CD4-positive, alpha-beta T cell treated with Interleukin-15 for 1 hour (primary cell): ENCODE results near the gene HNRNPA3.
"Not testable (repeated sequence)": the region's sequence is repeated elsewhere in the genome, so short reads cannot be mapped to it uniquely, and the experiment has no call there.

Source experiments
- DNase-seq: peaks from one replicate; pipeline ENCODE4 v3.0.0-alpha.2; 2020

The HNRNPA3 gene

GRCh38 chr2:177212106-177212890, at the start of gene HNRNPA3:
HNRNPA3 (plus strand) TSS chr2:177212794; CDS start chr2:177212800, 6 bp downstream.
- peak; percentile 100 for DNase-seq

DNA sequence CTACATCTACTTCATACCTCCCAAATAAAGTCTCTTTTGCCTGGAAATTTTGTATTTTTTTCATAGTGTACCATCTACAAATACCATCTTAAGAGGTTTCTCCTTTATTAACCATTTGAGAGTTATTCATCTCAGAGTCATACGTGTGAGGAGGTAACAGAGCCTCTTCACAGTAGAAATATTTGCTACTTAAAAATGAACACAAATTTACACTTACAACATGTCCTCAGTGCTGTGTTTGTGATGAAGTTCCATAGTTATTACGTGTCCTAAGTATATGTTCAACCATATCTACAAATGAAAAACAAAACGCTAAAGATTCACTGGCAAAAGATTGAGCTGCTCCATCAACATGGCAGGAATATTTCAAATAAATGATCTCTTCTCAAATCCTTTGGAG, 48.5 kb upstream of the HNRNPA3 start:
- no peak for DNase-seq

DNA sequence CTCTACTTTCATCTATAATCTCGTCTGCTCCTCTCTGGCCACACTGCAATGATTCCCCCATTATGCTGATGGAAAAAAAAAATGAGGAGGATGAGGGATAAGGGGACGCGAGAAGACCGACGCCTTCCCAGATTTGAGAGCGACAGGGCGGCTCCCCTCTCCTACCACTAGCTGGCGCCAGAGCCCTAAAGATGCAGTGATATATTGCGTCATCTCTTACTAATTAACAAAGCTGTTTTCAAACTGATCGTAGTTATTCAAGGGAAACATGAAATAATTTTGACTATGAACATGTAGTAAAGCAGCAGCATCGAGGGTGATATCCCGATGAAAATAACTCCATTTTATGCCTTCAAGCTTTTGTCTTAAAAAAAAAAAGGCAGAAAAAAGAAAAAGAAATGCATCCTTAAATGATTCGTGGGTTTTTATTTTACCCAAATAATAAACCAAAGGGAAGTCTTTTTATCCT, 48.0 kb upstream of the HNRNPA3 start:
- DNase-seq, result peak; percentile 75

GRCh38 chr2:177165061-177165583, 47.5 kb upstream of the HNRNPA3 start:
- DNase-seq, result no peak

GRCh38 chr2:177165721-177166711, 46.6 kb upstream of the HNRNPA3 start:
- no peak for DNase-seq

DNA sequence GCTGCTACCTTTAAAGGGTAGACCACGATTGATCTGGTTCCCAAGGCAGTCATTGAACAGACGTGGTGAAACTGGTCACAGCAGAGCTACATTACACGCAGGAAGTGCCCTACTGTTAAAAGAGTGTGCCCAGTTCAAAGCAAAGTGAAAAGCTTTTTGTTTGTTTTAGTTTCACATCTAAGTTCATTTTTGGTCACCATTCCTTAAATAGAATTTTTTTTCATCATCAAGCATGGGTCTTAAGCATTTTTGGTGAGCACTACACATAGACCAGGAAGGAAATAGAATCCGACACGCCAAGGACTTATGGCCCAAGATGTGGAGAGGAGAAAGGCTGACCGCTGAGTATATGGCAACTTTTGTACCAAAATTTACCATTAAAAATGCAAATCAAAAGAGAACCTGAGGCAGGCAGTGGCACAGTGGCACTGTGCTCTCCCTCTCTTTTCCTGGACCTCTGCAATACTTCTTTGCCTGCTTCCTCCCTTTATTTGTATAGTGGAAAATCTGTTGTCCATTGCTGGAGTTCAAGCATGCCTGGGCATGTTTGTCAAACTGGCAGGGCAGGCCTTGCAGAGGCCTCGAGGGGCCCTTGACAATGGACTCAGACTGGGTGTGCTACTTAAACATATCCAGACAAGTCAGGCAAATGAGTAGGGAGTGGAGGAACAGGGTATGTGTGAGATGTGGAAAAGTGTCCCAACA, 42.6 kb upstream of the HNRNPA3 start:
- DNase-seq, result no peak

GRCh38 chr2:177171418-177171865, 41.2 kb upstream of the HNRNPA3 start:
- no peak for DNase-seq

- no peak for DNase-seq
Observed at GRCh38 chr2:177172034-177172880, 40.3 kb upstream of the HNRNPA3 start.

- DNase-seq, result no peak
Observed at GRCh38 chr2:177174486-177174885, 38.1 kb upstream of the HNRNPA3 start.

DNA sequence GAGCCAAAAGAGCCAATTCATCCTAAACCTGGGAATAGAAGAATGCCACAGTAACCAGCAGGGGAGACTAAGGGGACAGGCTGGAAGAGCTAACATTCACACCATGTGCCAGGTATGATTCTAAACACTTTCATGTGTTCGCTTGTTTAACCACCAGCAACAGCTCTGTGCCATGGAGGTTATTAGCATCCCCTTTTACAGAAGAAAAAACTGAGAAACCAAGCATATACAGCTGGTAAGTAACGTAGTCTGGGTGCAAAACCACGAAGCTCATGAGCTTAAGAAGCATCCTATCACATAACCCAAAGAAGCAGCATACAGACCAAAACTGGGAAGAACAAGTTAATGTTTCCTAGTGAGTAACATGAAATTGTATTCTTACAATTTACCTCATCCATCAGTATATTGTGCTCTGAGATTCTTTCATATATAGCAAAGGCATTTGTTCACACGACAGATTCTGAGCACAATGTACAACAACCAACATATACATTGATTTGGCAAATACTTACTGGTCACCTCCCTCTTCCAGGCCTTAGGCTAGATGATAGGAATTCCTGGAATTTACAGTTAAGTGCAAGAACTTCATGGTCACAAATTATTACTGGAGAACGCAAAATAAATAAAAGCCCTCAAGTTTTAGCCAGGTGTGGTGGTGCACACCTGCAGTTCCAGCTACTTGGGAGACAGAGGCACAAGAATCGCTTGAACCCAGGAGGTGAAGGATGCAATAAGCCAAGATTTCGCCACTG, 36.5 kb upstream of the HNRNPA3 start:
- no peak for DNase-seq

- DNase-seq, result no peak
Observed at GRCh38 chr2:177178797-177179196, 33.8 kb upstream of the HNRNPA3 start.

- no peak for DNase-seq
Observed at GRCh38 chr2:177179227-177179626, 33.4 kb upstream of the HNRNPA3 start.

DNA sequence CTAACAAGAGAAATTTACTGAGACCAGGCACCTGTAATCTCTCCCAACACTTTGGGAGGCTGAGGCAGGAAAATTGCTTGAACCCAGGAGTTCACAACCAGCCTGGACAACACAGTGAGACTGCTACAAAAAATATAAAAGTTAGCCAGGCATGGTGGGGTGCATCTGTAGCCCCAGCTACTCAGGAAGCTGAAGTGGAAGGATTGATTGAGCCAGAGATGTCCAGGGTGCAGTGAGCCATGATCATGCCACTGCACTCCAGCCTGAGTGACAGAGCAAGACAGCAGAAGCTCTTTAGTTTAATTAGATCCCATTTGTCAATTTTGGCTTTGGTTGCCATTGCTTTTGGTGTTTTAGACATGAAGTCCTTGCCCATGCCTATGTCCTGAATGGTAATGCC, 32.9 kb upstream of the HNRNPA3 start:
- DNase-seq, result not testable (repeated sequence)

- DNase-seq, result no peak
Observed at GRCh38 chr2:177180269-177181000, 32.2 kb upstream of the HNRNPA3 start.

DNA sequence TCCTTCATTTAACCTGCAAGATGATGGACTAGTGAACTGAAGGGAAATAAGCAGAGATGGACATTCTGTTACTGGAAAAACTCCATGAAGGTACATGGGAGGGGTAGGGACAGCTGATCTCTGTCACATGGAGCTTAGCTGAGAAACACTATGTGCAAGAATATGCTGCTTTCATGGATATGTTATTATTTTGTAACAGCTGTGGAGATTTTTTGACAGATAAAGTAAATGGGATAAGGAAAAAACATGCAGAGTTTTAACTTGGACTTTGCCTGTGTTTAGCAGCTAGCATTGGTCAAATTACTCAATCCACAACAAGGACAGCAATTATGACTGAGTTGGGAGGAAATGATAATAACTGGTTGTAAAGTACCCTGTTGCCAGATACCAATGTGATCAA, 28.7 kb upstream of the HNRNPA3 start:
- no peak for DNase-seq

GRCh38 chr2:177184606-177185005, 28.0 kb upstream of the HNRNPA3 start:
- no peak for DNase-seq

- DNase-seq, result not testable (repeated sequence)
Observed at GRCh38 chr2:177186038-177186437, 26.6 kb upstream of the HNRNPA3 start.

- no peak for DNase-seq
Observed at GRCh38 chr2:177187631-177188312, 24.8 kb upstream of the HNRNPA3 start.
